H1 (cell line): ENCODE data around the gene CPT1A. TPM values are rescaled to one million over a fixed set of nuclear protein-coding genes. Genes with fewer than 3 reads are reported as not detected.

Experiments
- CTCF ChIA-PET: fragments of 300-600 bp; sonication (Branson Sonifier 250); formaldehyde crosslinking; loops from one replicate; lab custom pipeline; 2021; ENCODE audit not compliant: partially characterized antibody; lab: Charles Lee
- POLR2A ChIA-PET: fragments of 300-600 bp; sonication (Branson Sonifier 250); formaldehyde crosslinking; loops from one replicate; lab custom pipeline; 2021; ENCODE audit warnings: inconsistent platforms; ENCODE audit not compliant: partially characterized antibody; lab: Charles Lee
- DNase-seq, 2 experiments: peaks; one replicate each; pipeline versions ENCODE4 v3.0.0 to v3.0.0-alpha.2; 2010 to 2022; ENCODE audit warnings: low spot score in 2 of 2, low read depth in 1 of 2, mixed read lengths in 1 of 2
- FAIRE-seq: peaks from 2 replicates; lab custom pipeline; 2011; peaks lifted over from hg19 to GRCh38; lab: Jason Lieb, UNC
- H2AFZ ChIP-seq: 2 replicates; pipeline ENCODE4 v1.8.1; 2012; ENCODE audit warnings: low read length, inconsistent platforms
- H2AK5ac ChIP-seq: 2 replicates; pipeline ENCODE4 v1.6.1; 2013; ENCODE audit warnings: low read depth, low read length
- H2BK120ac ChIP-seq: replicated peaks from 2 replicates; pipeline ENCODE3; 2013; ENCODE audit warnings: low read depth, low read length, inconsistent platforms
- H2BK12ac ChIP-seq: 2 replicates; pipeline ENCODE4 v1.6.1; 2013; ENCODE audit warnings: low read depth, low read length
- H2BK15ac ChIP-seq: 2 replicates; pipeline ENCODE4 v1.6.1; 2013; ENCODE audit warnings: low read length
- H2BK20ac ChIP-seq: 2 replicates; pipeline ENCODE4 v1.6.1; 2013; ENCODE audit warnings: low read length
- H2BK5ac ChIP-seq: 2 replicates; pipeline ENCODE4 v1.6.1; 2013; ENCODE audit warnings: low read depth, low read length
- H3K14ac ChIP-seq: 2 replicates; pipeline ENCODE4 v1.6.1; 2013; ENCODE audit warnings: inconsistent platforms; ENCODE audit not compliant: insufficient read length
- H3K18ac ChIP-seq: 2 replicates; pipeline ENCODE4 v1.6.1; 2013; ENCODE audit warnings: low read length; ENCODE audit errors: extremely low read depth
- H3K23ac ChIP-seq: 2 replicates; pipeline ENCODE4 v1.6.1; 2013; ENCODE audit warnings: inconsistent platforms; ENCODE audit not compliant: insufficient read length
- H3K23me2 ChIP-seq: 2 replicates; pipeline ENCODE4 v1.6.1; 2013; ENCODE audit warnings: low read depth, low read length
- H3K27ac ChIP-seq: 2 replicates; pipeline ENCODE4 v1.6.1; 2011; ENCODE audit warnings: low read depth, low read length, inconsistent platforms
- H3K27me3 ChIP-seq, 4 experiments: replicated peaks in 1 of 4; 1 replicate in 1 of 4; 2 replicates in 3 of 4; pipeline versions ENCODE4 v1.6.1 to v1.8.1; 2011 to 2013; ENCODE audit warnings: low read length in 3 of 4, mild to moderate bottlenecking in 3 of 4, inconsistent platforms in 2 of 4, mixed read lengths in 2 of 4, moderate library complexity in 1 of 4; ENCODE audit not compliant: control insufficient read depth in 3 of 4, insufficient read depth in 3 of 4; ENCODE audit errors: extremely low read depth in 1 of 4
- H3K36me3 ChIP-seq, 4 experiments: 2 replicates each; pipeline versions ENCODE4 v1.6.1 to v1.8.1; 2011 to 2013; ENCODE audit warnings: mild to moderate bottlenecking in 4 of 4, low read length in 3 of 4, moderate library complexity in 2 of 4, control low read depth in 1 of 4, inconsistent platforms in 1 of 4; ENCODE audit not compliant: insufficient read depth in 4 of 4, control insufficient read depth in 2 of 4
- H3K4ac ChIP-seq: replicated peaks from 2 replicates; pipeline ENCODE3; 2013; ENCODE audit warnings: low read length, low read depth, mixed read lengths, inconsistent platforms; ENCODE audit not compliant: insufficient read length
- H3K4me1 ChIP-seq, 4 experiments: replicated peaks in 1 of 4; 1 replicate in 1 of 4; 2 replicates in 3 of 4; pipeline versions ENCODE4 v1.6.1 to v1.8.1; 2011 to 2013; ENCODE audit warnings: low read length in 3 of 4, inconsistent platforms in 2 of 4, mixed read lengths in 1 of 4; ENCODE audit not compliant: insufficient read depth in 4 of 4, control insufficient read depth in 3 of 4
- H3K4me2 ChIP-seq, 2 experiments: 2 replicates each; pipeline versions ENCODE4 v1.6.1 to v1.8.1; 2011 to 2013; ENCODE audit warnings: low read depth in 2 of 2, low read length in 2 of 2, control low read depth in 1 of 2, inconsistent platforms in 1 of 2, mild to moderate bottlenecking in 1 of 2; ENCODE audit not compliant: insufficient read depth in 1 of 2
- H3K4me3 ChIP-seq, 4 experiments: fragments of 200-600, 300-600 bp in 1 of 4; sonication (generic), shearing (Covaris generic), sonication (Bioruptor Twin) in 1 of 4; 2 replicates each; pipeline versions ENCODE4 v1.5.1 to v1.8.1; 2011 to 2016; ENCODE audit warnings: low read length in 4 of 4, low read depth in 3 of 4, control low read depth in 2 of 4, inconsistent platforms in 2 of 4, mild to moderate bottlenecking in 2 of 4, mixed read lengths in 1 of 4, moderate library complexity in 1 of 4; ENCODE audit not compliant: insufficient read depth in 2 of 4; ENCODE audit errors: extremely low read depth in 1 of 4
- H3K56ac ChIP-seq: replicated peaks from 2 replicates; pipeline ENCODE3; 2013; ENCODE audit warnings: low read depth, mild to moderate bottlenecking, mixed read lengths, low read length, inconsistent platforms; ENCODE audit not compliant: insufficient read length
- H3K79me1 ChIP-seq: 2 replicates; pipeline ENCODE4 v1.6.1; 2013; ENCODE audit warnings: low read depth, low read length, control low read depth
- H3K79me2 ChIP-seq, 2 experiments: 2 replicates each; pipeline versions ENCODE4 v1.6.1 to v1.8.1; 2012 to 2013; ENCODE audit warnings: low read length in 2 of 2, mild to moderate bottlenecking in 2 of 2, inconsistent platforms in 1 of 2; ENCODE audit not compliant: insufficient read depth in 2 of 2, control insufficient read depth in 1 of 2
- H3K9ac ChIP-seq, 4 experiments: replicated peaks in 1 of 4; 1 replicate in 1 of 4; 2 replicates in 3 of 4; pipeline versions ENCODE4 v1.6.1 to v1.8.1; 2011 to 2013; ENCODE audit warnings: low read depth in 3 of 4, low read length in 3 of 4, control low read depth in 2 of 4, mild to moderate bottlenecking in 2 of 4, moderate library complexity in 2 of 4, inconsistent platforms in 1 of 4; ENCODE audit errors: extremely low read depth in 1 of 4
- H3K9me3 ChIP-seq, 2 experiments: 2 replicates each; pipeline versions ENCODE4 v1.6.1 to v1.8.1; 2012 to 2013; ENCODE audit warnings: mild to moderate bottlenecking in 2 of 2, moderate library complexity in 2 of 2, control low read depth in 1 of 2, inconsistent platforms in 1 of 2, low read depth in 1 of 2, low read length in 1 of 2, mixed read lengths in 1 of 2; ENCODE audit not compliant: insufficient read depth in 2 of 2
- H4K20me1 ChIP-seq, 2 experiments: replicated peaks in 1 of 2; 2 replicates each; pipeline versions ENCODE3 to v1.8.1; 2011 to 2013; ENCODE audit warnings: inconsistent platforms in 2 of 2, low read length in 2 of 2, mild to moderate bottlenecking in 1 of 2; ENCODE audit not compliant: insufficient read depth in 2 of 2, control insufficient read depth in 1 of 2
- H4K5ac ChIP-seq: 2 replicates; pipeline ENCODE4 v1.6.1; 2013; ENCODE audit warnings: low read length, low read depth, mixed read lengths, inconsistent platforms; ENCODE audit not compliant: insufficient read length
- H4K8ac ChIP-seq: 2 replicates; pipeline ENCODE4 v1.8.0; 2013; ENCODE audit warnings: mild to moderate bottlenecking, moderate library complexity, low read length, inconsistent platforms; ENCODE audit not compliant: insufficient read depth; ENCODE audit errors: extremely low read depth
- H4K91ac ChIP-seq: replicated peaks from 2 replicates; pipeline ENCODE3; 2013; ENCODE audit warnings: low read length, mixed read lengths, inconsistent platforms; ENCODE audit not compliant: insufficient read length
- ASH2L ChIP-seq: fragments of 200-600, 300-600 bp; sonication (generic); IDR thresholded peaks from one replicate; pipeline ENCODE4 v1.7.1; 2017; ENCODE audit warnings: low read length
- BCL11A ChIP-seq, 2 experiments: IDR thresholded peaks; one replicate each; pipeline ENCODE4 v1.6.1; 2011; ENCODE audit warnings: low read depth in 2 of 2, low read length in 2 of 2, mild to moderate bottlenecking in 2 of 2
- CHD1 ChIP-seq: IDR thresholded peaks from 2 replicates; pipeline ENCODE4 v1.6.1; 2012; ENCODE audit warnings: low read depth, low read length, improper control_type of control experiment
- WGBS, 2 experiments: shearing (Covaris generic) in 1 of 2; methylation state at CpG; one replicate each; pipeline versions ENCODE4 v1.1.6 to v1.1.7; 2013 to 2015; ENCODE audit warnings: low lambda C conversion rate in 2 of 2, mixed read lengths in 2 of 2, inconsistent platforms in 1 of 2, low coverage in 1 of 2, missing lambda C conversion rate in 1 of 2; ENCODE audit not compliant: insufficient replicate concordance in 2 of 2, insufficient coverage in 1 of 2, insufficient read length in 1 of 2; ENCODE audit errors: extremely low coverage in 1 of 2, missing lambda C conversion rate in 1 of 2; 5-methylcytosine and 5-hydroxymethylcytosine counted together
- polyA plus RNA-seq, 7 experiments: library from polyadenylated mRNA; depleted of rRNA in 3 of 7; stranded (reverse) in 5 of 7; unstranded in 2 of 7; fragments of >200 nt in 5 of 7; fragments of 200-250 nt in 2 of 7; gene quantifications; 1 replicate in 5 of 7; 2 replicates in 1 of 7; 4 replicates in 1 of 7; pipeline versions ENCODE4 v1.2.1 to v1.2.3, GENCODE V29; 2011 to 2013; ENCODE audit warnings: missing spikeins in 2 of 7, mixed read lengths in 2 of 7
- total RNA-seq: library from RNA; stranded (reverse); fragmentation: NEBNext Ultra II Directional; extraction: Animal tissue kit (Norgen Biotek cat#: 25700); gene quantifications from 2 replicates; pipeline ENCODE4 v1.2.1, GENCODE V29; 2021
- TF ChIP-seq, protein P1 (sequence below): IDR thresholded peaks from 2 replicates; pipeline ENCODE4 v1.6.1; 2012; ENCODE audit warnings: low read length, inconsistent platforms
- TF ChIP-seq, protein P2 (sequence below): IDR thresholded peaks from 2 replicates; pipeline ENCODE4 v1.6.1; 2011; ENCODE audit warnings: low read depth, mild to moderate bottlenecking, low read length; ENCODE audit not compliant: insufficient read depth

Gene CPT1A
- total and polyA plus RNA-seq, 2 of the 8 experiments (the other 6 are each of a cell fraction or from before 2014, with no cell fraction given): 2.9 to 12.2 TPM

DNA sequence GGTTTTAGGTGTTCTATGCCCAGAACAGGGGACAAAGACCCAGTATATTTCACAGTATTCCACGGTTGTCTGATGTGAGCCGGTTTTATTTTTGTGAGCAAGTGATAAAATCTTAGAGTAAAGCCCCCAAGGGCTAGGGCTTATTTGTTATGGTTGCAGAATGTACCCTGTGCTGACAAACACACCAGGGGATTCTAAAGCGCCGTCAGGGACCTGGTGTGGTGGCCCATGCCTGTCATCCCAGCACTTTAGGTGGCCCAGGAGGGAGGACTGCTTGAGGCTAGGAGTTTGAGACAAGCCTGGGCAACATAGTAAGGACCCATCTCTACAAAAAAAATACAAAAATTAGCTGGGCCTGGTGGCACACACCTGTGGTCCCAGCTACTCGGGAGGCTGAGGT, 39.1 kb upstream of the CPT1A start:
- POLR2A ChIA-PET: interaction anchor here (1.0 to 1.2 kb wide), 2 partner anchors 8 to 10 kb away, joined by 3 read pairs; no protein-coding TSS in a partner anchor
- H3K79me1 ChIP-seq: no peaks in the 10 kb centered on the region
- H2BK20ac ChIP-seq: no peak overlapping the region
- no peaks in the 10 kb centered on the region for H3K79me2 ChIP-seq
- H3K14ac ChIP-seq: no peak overlapping the region
- CTCF ChIA-PET: interaction anchor here (3.3 kb wide), 1 partner anchor 9 kb away, joined by 15 read pairs; no protein-coding TSS in a partner anchor
- H2AFZ ChIP-seq: no peak overlapping the region
- H3K23me2 ChIP-seq: no peaks in the 10 kb centered on the region
- no peak overlapping the region for H2BK5ac ChIP-seq
- no peak overlapping the region for H3K4me3 ChIP-seq
- H4K8ac ChIP-seq: no peak overlapping the region
- no peak overlapping the region for H2AK5ac ChIP-seq
- no peak overlapping the region for H3K23ac ChIP-seq
- H3K27me3 ChIP-seq: no peaks in the 10 kb centered on the region
- H3K4ac ChIP-seq: no peak overlapping the region
- H2BK120ac ChIP-seq: no peak overlapping the region
- H4K91ac ChIP-seq: no peak overlapping the region
- H3K9ac ChIP-seq: no peak overlapping the region
- H3K9me3 ChIP-seq: no peaks in the 10 kb centered on the region
- no peak for FAIRE-seq
- no peaks in the 10 kb centered on the region for H3K36me3 ChIP-seq
- TF ChIP-seq, protein P1, sequence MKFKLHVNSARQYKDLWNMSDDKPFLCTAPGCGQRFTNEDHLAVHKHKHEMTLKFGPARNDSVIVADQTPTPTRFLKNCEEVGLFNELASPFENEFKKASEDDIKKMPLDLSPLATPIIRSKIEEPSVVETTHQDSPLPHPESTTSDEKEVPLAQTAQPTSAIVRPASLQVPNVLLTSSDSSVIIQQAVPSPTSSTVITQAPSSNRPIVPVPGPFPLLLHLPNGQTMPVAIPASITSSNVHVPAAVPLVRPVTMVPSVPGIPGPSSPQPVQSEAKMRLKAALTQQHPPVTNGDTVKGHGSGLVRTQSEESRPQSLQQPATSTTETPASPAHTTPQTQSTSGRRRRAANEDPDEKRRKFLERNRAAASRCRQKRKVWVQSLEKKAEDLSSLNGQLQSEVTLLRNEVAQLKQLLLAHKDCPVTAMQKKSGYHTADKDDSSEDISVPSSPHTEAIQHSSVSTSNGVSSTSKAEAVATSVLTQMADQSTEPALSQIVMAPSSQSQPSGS: no peak
- TF ChIP-seq, protein P2, sequence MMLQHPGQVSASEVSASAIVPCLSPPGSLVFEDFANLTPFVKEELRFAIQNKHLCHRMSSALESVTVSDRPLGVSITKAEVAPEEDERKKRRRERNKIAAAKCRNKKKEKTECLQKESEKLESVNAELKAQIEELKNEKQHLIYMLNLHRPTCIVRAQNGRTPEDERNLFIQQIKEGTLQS: no peak
- TF ChIP-seq ASH2L (no peak), BCL11A (IDR thresholded peaks at IDR 0.05; ENCODE audit: low read depth in 2 of 2, low read length in 2 of 2) (no peak), CHD1 (no peak)
- no peak overlapping the region for H2BK12ac ChIP-seq
- H3K27ac ChIP-seq: no peak overlapping the region
- H4K20me1 ChIP-seq: peaks cover 0 to 2% of the 10 kb centered on the region in 2 experiments
- WGBS, 2 experiments: 95% methylated on average over 5 of the region's 5 CpGs; no CpG with 5 or more reads in 1 of the 2 experiments
- H4K5ac ChIP-seq: no peak overlapping the region
- no peak overlapping the region for H3K4me2 ChIP-seq
- no peak overlapping the region for H3K56ac ChIP-seq
- H2BK15ac ChIP-seq: no peak overlapping the region
- H3K18ac ChIP-seq: no peak overlapping the region
- H3K4me1 ChIP-seq: no peaks in the 10 kb centered on the region; a peak in 2 of 7 replicates
- DNase-seq: no peak
